Measurements from ENCODE around the gene NOTCH3. TPM values are rescaled to one million over a fixed set of nuclear protein-coding genes. Genes with fewer than 3 reads are reported as not detected.
A peak's percentile ranks its signal among the peaks of the same experiment; 100 is the strongest.

The NOTCH3 gene
- total and polyA plus RNA-seq, 2 donors from 2014 or later, result 15.1 to 92.3 TPM

- Histone ChIP-seq H3K4me3 (ENCODE audit: low read length in 3 of 3) (no peak overlapping the region), H3K9ac (ENCODE audit: low read length in 3 of 3) (peak overlapping the region in 1 of 3 donors; percentile 80), H3K9me3 (ENCODE audit: control insufficient read depth in 2 of 3, insufficient read depth in 1 of 3, low read length in 3 of 3) (no peaks in the 10 kb centered on the region), H3K27ac (ENCODE audit: low read depth in 2 of 2, low read length in 2 of 2) (peak overlapping the region; percentile 92 to 94), H3K27me3 (ENCODE audit: control insufficient read depth, insufficient read depth, low read length) (no peaks in the 10 kb centered on the region), H3K4me1 (ENCODE audit: control insufficient read depth in 2 of 3, insufficient read depth in 2 of 3, low read depth in 1 of 3, low read length in 3 of 3) (peaks cover 12 to 56% (median 27%) of the 10 kb centered on the region in 3 donors), H3K36me3 (ENCODE audit: control insufficient read depth in 2 of 3, insufficient read depth in 3 of 3, low read length in 3 of 3) (peaks cover 6 to 46% (median 44%) of the 10 kb centered on the region in 3 donors)
- FAIRE-seq (no peak), DNase-seq (peak in 4 of 5 donors; percentile 8 to 73 (median 38))
- TF ChIP-seq CTCF (IDR thresholded peaks at IDR 0.05; ENCODE audit: borderline replicate concordance, extremely low read depth, insufficient read depth), result no peak
- intact Hi-C loops (cut with DNase I), result no loop called here
Measured at GRCh38 chr19:15249528-15249874, 48.7 kb upstream of the NOTCH3 start.

- Histone ChIP-seq H3K36me3 (ENCODE audit: control insufficient read depth in 2 of 3, insufficient read depth in 3 of 3, low read length in 3 of 3) (peaks cover 4 to 43% (median 40%) of the 10 kb centered on the region in 3 donors), H3K27ac (ENCODE audit: low read depth in 2 of 2, low read length in 2 of 2) (peak overlapping the region; percentile 92 to 94), H3K9me3 (ENCODE audit: control insufficient read depth in 2 of 3, insufficient read depth in 1 of 3, low read length in 3 of 3) (no peaks in the 10 kb centered on the region), H3K9ac (ENCODE audit: low read length in 3 of 3) (peak overlapping the region in 2 of 3 donors; percentile 59 to 80), H3K4me3 (ENCODE audit: low read length in 3 of 3) (no peak overlapping the region), H3K27me3 (ENCODE audit: control insufficient read depth, insufficient read depth, low read length) (no peaks in the 10 kb centered on the region), H3K4me1 (ENCODE audit: control insufficient read depth in 2 of 3, insufficient read depth in 2 of 3, low read depth in 1 of 3, low read length in 3 of 3) (peaks cover 12 to 56% (median 27%) of the 10 kb centered on the region in 3 donors)
- intact Hi-C loops (cut with DNase I), result no loop called here
- DNase-seq (peak in 2 of 5 donors; percentile 60 to 93), FAIRE-seq (no peak)
- no peak for TF ChIP-seq CTCF (IDR thresholded peaks at IDR 0.05; ENCODE audit: borderline replicate concordance, extremely low read depth, insufficient read depth)
Measured at GRCh38 chr19:15248648-15249527, 48.1 kb upstream of the NOTCH3 start.

- Histone ChIP-seq H3K36me3 (ENCODE audit: control insufficient read depth in 2 of 3, insufficient read depth in 3 of 3, low read length in 3 of 3) (peaks cover 2 to 40% (median 38%) of the 10 kb centered on the region in 3 donors), H3K9ac (ENCODE audit: low read length in 3 of 3) (peak overlapping the region in 1 of 3 donors; percentile 80)
Measured at GRCh38 chr19:15248106-15248505, 47.3 kb upstream of the NOTCH3 start.

More at GRCh38 chr19:15248106-15248505, 47.3 kb upstream of the NOTCH3 start:
- Histone ChIP-seq H3K27ac (ENCODE audit: low read depth in 2 of 2, low read length in 2 of 2) (peak overlapping the region; percentile 92 to 94), H3K4me3 (ENCODE audit: low read length in 3 of 3) (no peak overlapping the region), H3K4me1 (ENCODE audit: control insufficient read depth in 2 of 3, insufficient read depth in 2 of 3, low read depth in 1 of 3, low read length in 3 of 3) (peaks cover 12 to 51% (median 27%) of the 10 kb centered on the region in 3 donors), H3K27me3 (ENCODE audit: control insufficient read depth, insufficient read depth, low read length) (no peaks in the 10 kb centered on the region), H3K9me3 (ENCODE audit: control insufficient read depth in 2 of 3, insufficient read depth in 1 of 3, low read length in 3 of 3) (no peaks in the 10 kb centered on the region)
- intact Hi-C loops (cut with DNase I), result no loop called here
- DNase-seq, result no peak
- no peak for FAIRE-seq
- no peak for TF ChIP-seq CTCF (IDR thresholded peaks at IDR 0.05; ENCODE audit: borderline replicate concordance, extremely low read depth, insufficient read depth)

Measured in kidney (tissue), 14 donors.